GM13977 (cell line): ENCODE data around the gene KCNJ1.

Experiments
- DNase-seq: peaks from one replicate; pipeline ENCODE4 v3.0.0; 2012; ENCODE audit warnings: low spot score
- CTCF ChIP-seq: IDR thresholded peaks from 2 replicates; pipeline ENCODE4 v1.5.1; 2012; ENCODE audit warnings: mild to moderate bottlenecking, control low read depth; ENCODE audit not compliant: insufficient read depth; ENCODE audit errors: extremely low read depth, missing control alignments
- in situ Hi-C: fragments of 300-500 bp; cut with MboI; formaldehyde crosslinking; loops from one replicate; pipeline ENCODE4 v1.12.0; 2022; ENCODE audit warnings: low sequenced_read_pairs, low pct_unique_long_range_greater_than_20kb, mixed read lengths, inconsistent platforms; ENCODE audit not compliant: unreplicated experiment

KCNJ1 gene

GRCh38 chr11:128868841-128869671 lies 2.0 kb upstream of the KCNJ1 start:
- TF ChIP-seq CTCF = no peak
- in situ Hi-C loops = no loop called here
- DNase-seq = no peak

- DNase-seq = no peak
- in situ Hi-C loops = no loop called here
- TF ChIP-seq CTCF = no peak
Measured at GRCh38 chr11:128865490-128865889, 1.6 kb downstream of the KCNJ1 start.

DNA sequence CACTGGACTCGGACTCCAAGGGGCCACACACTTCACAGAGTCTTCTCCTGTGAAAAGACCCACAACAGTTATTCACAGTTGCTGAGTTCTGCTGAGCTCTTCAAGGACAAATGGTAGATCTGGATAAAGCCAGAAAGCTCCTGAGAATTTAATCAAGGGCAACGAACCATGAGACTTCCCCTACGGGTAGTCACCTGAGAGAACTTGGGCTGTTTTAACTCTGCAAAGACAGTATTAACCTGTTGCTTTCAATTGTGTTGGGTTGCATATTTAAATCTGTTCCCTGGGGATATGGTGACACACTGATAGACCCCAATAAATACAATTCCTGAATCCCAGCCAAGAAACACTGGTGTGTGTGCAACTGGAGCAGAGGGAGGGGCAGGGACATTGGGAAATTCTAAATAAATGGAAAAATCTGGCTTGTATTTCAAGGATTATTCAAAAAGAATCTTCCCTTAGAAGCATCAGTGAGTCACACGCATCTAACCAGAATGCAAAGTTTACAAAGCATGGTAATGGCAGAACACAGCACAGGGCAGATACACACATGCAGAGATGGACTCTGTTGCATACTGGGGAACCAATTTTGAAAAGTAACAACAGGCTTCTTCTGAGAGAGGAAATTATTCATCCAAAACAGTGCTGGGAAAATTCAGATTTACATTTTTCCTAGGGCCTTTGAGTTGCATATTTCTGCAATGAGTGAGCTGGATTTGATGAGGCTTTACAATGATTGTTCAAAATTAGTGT lies 4.0 kb downstream of the KCNJ1 start:
- TF ChIP-seq CTCF = no peak
- in situ Hi-C loops = no loop called here
- no peak for DNase-seq

DNA sequence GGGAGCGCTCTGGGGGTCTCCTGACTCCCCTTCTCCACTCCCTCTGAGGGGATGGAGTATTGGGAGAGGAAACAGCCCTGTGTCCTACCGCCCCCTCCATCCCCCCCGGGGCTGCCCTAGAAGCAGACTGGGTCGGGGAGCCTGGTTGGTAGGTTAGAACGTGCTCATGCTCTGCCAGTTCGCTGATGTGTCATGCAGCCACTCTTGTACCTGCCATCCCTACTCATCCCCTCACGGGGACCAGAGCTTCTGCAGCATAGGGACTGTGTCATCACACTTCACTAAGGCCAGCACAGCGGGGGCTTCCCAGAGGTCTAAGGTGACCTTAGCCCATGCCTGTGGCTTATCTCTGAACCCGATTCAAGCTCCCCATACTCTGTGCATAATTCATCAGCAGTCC lies 4.7 kb downstream of the KCNJ1 start:
- no peak for TF ChIP-seq CTCF
- in situ Hi-C loops = no loop called here
- no peak for DNase-seq

GRCh38 chr11:128860571-128861361 lies 6.3 kb downstream of the KCNJ1 start:
- no peak for DNase-seq
- in situ Hi-C loops = no loop called here
- TF ChIP-seq CTCF = no peak
